ENCODE results near the gene NDUFS1. TPM values are rescaled to one million over a fixed set of nuclear protein-coding genes. Genes with fewer than 3 reads are reported as not detected.
A peak's percentile ranks its signal among the peaks of the same experiment; 100 is the strongest.
"Not testable (repeated sequence)": the region's sequence is repeated elsewhere in the genome, so short reads cannot be mapped to it uniquely, and the experiment has no call there.

The NDUFS1 gene
- total RNA-seq, 1 experiment from 2014 or later = 123 TPM

DNA sequence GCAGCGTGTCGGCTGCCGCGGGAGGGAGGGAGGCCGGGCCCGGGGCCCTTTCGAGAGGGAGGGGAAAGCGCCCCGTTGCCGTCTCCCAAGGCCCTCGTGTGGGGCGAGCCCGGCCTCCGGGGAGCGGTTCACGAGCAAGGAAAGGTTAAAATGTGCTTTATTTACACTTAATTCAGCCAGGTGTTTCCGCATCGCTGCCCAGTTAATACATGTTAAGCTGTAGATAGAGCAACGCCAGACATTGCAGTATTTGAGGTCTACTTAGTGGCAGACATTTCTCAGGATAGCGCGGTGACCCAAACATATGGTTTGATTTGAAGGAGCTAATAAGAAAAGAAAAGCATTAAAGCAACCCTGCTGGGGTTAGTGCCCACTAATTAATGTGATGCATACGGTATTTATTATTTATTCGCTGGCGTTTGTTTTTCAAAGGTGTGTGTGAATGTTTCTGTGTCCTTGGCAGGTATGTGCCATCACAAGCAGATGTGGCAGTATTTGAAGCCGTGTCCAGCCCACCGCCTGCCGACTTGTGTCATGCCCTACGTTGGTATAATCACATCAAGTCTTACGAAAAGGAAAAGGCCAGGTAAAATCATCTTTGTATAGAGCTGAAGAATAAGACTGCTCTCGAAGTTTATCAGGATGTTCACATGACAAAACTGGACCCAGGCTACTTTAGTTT is 1.0 kb upstream of the NDUFS1 start:
- intact Hi-C loops (cut with micrococcal nuclease; ENCODE audit: unreplicated experiment) = loop anchor here (5.0 kb wide), 3 partner anchors 117 to 282 kb away; partner anchors contain the start of gene ADAM23
- BruUV-seq (replicated peaks) = TSS peak; percentile 65
- CTCF ChIA-PET = no interaction called here
- H3K4me3 ChIP-seq (ENCODE audit: low read depth, low read length) = peak overlapping the region; percentile 70
- TF ChIP-seq CTCF (IDR thresholded peaks at IDR 0.05; ENCODE audit: insufficient read depth in 1 of 2, low read depth in 1 of 2, low read length in 1 of 2, severe bottlenecking in 1 of 2, unreplicated experiment in 1 of 2) = no peak
- peak overlapping the region; percentile 99 for H3K27ac Mint-ChIP-seq (ENCODE audit: unreplicated experiment)
- peaks cover 63% of the 10 kb centered on the region for H3K36me3 Mint-ChIP-seq (ENCODE audit: insufficient read depth, unreplicated experiment)
- H3K27me3 ChIP-seq (replicated peaks; ENCODE audit: control insufficient read depth, insufficient read depth, low read length) = no peaks in the 10 kb centered on the region
- peaks cover 25% of the 10 kb centered on the region for H3K4me1 Mint-ChIP-seq (ENCODE audit: low read depth, unreplicated experiment)
- peaks cover 6% of the 10 kb centered on the region; the same call in 1 of the 2 replicates for H3K4me1 ChIP-seq
- DNase-seq = no peak
- H3K27me3 Mint-ChIP-seq (ENCODE audit: insufficient read depth, unreplicated experiment) = no peaks in the 10 kb centered on the region
- H3K4me3 Mint-ChIP-seq (ENCODE audit: unreplicated experiment) = peak overlapping the region; percentile 83
- POLR2A ChIA-PET = interaction anchor here (1.4 kb wide), 1 partner anchor 75 kb away, joined by 7 read pairs; the partner anchor contains the start of gene INO80D
- H3K9me3 ChIP-seq = no peaks in the 10 kb centered on the region
- H3K9me3 Mint-ChIP-seq (ENCODE audit: unreplicated experiment) = no peaks in the 10 kb centered on the region
- H3K36me3 ChIP-seq (ENCODE audit: control insufficient read depth, insufficient read depth, low read length) = peaks cover 6% of the 10 kb centered on the region

DNA sequence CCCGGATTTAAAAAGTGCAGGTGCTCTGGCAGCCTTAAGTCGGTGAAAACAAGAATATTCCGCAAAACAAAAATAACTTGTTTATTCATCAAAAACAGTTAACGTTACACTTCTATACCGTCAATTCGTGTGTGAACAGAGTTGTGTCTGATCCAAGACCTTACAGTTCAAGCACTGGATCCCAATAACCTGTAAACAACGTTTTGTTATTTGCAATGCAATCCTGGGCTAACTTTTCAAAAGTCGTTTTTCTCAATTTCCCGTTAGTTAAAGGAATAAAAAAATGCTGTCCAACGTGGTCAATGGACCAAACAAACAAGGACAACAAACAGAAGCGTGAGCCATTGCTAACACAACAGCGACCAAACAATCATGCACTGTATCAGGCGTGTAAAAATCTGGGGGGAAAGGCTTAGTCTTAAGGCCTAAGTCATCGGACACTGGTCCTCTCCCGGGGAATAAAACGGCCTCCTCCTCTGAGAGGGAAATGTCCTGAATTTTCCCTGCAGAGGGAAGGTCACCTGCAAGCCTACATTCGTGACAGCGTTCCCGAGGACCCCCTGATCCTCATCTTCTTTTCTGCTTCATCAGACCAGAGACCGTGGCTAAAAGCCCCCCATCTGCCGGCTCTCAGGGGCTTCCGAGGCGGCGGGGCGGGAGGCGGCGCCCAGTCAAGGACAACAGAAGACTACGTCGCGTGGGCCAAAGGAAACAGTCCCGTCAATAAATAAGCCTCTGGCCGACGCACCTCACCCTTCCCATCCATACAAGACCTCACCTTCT is 490 bp downstream of the NDUFS1 start:
- peak overlapping the region; percentile 99 for H3K27ac Mint-ChIP-seq (ENCODE audit: unreplicated experiment)
- Histone ChIP-seq H3K27me3 (replicated peaks; ENCODE audit: control insufficient read depth, insufficient read depth, low read length) (no peaks in the 10 kb centered on the region), H3K4me1 (peaks cover 6% of the 10 kb centered on the region; the same call in 1 of the 2 replicates), H3K36me3 (ENCODE audit: control insufficient read depth, insufficient read depth, low read length) (peaks cover 6% of the 10 kb centered on the region), H3K9me3 (no peaks in the 10 kb centered on the region), H3K4me3 (ENCODE audit: low read depth, low read length) (peak overlapping the region; percentile 70)
- DNase-seq = no peak
- H3K27me3 Mint-ChIP-seq (ENCODE audit: insufficient read depth, unreplicated experiment) = no peaks in the 10 kb centered on the region
- no peak for TF ChIP-seq CTCF (IDR thresholded peaks at IDR 0.05; ENCODE audit: insufficient read depth in 1 of 2, low read depth in 1 of 2, low read length in 1 of 2, severe bottlenecking in 1 of 2, unreplicated experiment in 1 of 2)
- peak overlapping the region; percentile 83 for H3K4me3 Mint-ChIP-seq (ENCODE audit: unreplicated experiment)
- BruUV-seq (replicated peaks) = TSS peak; percentile 71
- POLR2A ChIA-PET = interaction anchor here (1.0 to 1.4 kb wide), 2 partner anchors 73 to 228 kb away, joined by 3 to 7 read pairs; partner anchors contain the start of gene INO80D
- peaks cover 25% of the 10 kb centered on the region for H3K4me1 Mint-ChIP-seq (ENCODE audit: low read depth, unreplicated experiment)
- CTCF ChIA-PET = no interaction called here
- H3K36me3 Mint-ChIP-seq (ENCODE audit: insufficient read depth, unreplicated experiment) = peaks cover 55% of the 10 kb centered on the region
- no peaks in the 10 kb centered on the region for H3K9me3 Mint-ChIP-seq (ENCODE audit: unreplicated experiment)
- intact Hi-C loops (cut with micrococcal nuclease; ENCODE audit: unreplicated experiment) = loop anchor here (2.0 kb wide), 2 partner anchors 72 to 154 kb away; partner anchors contain the start of gene INO80D

GRCh38 chr2:206157014-206157413 is 2.2 kb downstream of the NDUFS1 start:
- H3K36me3 ChIP-seq (ENCODE audit: control insufficient read depth, insufficient read depth, low read length); DNase-seq; CTCF ChIA-PET; intact Hi-C loops (cut with micrococcal nuclease; ENCODE audit: unreplicated experiment); H3K4me3 Mint-ChIP-seq (ENCODE audit: unreplicated experiment); H3K27me3 Mint-ChIP-seq (ENCODE audit: insufficient read depth, unreplicated experiment); H3K4me3 ChIP-seq (ENCODE audit: low read depth, low read length); BruUV-seq (replicated peaks); H3K27me3 ChIP-seq (replicated peaks; ENCODE audit: control insufficient read depth, insufficient read depth, low read length); H3K9me3 ChIP-seq; H3K4me1 ChIP-seq; H3K9me3 Mint-ChIP-seq (ENCODE audit: unreplicated experiment); POLR2A ChIA-PET; H3K27ac Mint-ChIP-seq (ENCODE audit: unreplicated experiment): not testable (repeated sequence)
- Mint-ChIP-seq H3K36me3 (ENCODE audit: insufficient read depth, unreplicated experiment) (peaks cover 44% of the 10 kb centered on the region), H3K4me1 (ENCODE audit: low read depth, unreplicated experiment) (peaks cover 17% of the 10 kb centered on the region)
